Stimulated activated CD8-positive, alpha-beta memory T cell treated with anti-CD3 and anti-CD28 coated beads, Interleukin-4, amount 100 ng/mL, for 48 hours (primary cell): ENCODE measurements around the gene RGPD5.
"Not testable (repeated sequence)": the region's sequence is repeated elsewhere in the genome, so short reads cannot be mapped to it uniquely, and the experiment has no call there.

ENCODE experiments used
- DNase-seq: peaks from one replicate; pipeline ENCODE4 v3.0.0-alpha.2; 2020

RGPD5 gene

GRCh38 chr2:109894141-109894540 lies 100.0 kb downstream of the RGPD5 start:
- DNase-seq = not testable (repeated sequence)

GRCh38 chr2:109895090-109895869 lies 101.2 kb downstream of the RGPD5 start:
- DNase-seq = not testable (repeated sequence)

DNA sequence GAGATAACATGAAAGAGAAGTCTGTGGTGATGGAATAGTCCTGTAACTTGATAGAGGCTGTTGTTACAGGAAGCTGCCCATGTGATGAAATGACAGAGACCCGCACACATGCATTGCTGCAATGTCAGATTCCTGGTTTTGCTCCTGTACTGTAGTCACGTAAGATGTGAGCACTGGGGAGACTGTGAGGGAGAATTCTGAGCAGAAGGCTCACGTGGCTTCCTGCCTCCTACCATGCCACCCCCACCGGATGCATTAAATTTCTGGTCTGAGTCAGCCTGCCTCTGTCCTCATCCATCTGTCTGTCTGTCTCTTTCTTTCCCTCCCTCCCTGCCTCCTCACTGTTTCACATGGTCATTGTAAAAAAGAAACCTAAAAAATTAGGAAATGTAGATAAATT lies 102.1 kb downstream of the RGPD5 start:
- not testable (repeated sequence) for DNase-seq

- DNase-seq = not testable (repeated sequence)
Observed at GRCh38 chr2:109897769-109898461, 103.8 kb downstream of the RGPD5 start.

- not testable (repeated sequence) for DNase-seq
Observed at GRCh38 chr2:109898462-109899336, 104.6 kb downstream of the RGPD5 start, which contains the start of gene LIMS3. Gene LIMS3 (plus strand): TSS chr2:109898688. CDS start chr2:109898729, 41 bp downstream.

DNA sequence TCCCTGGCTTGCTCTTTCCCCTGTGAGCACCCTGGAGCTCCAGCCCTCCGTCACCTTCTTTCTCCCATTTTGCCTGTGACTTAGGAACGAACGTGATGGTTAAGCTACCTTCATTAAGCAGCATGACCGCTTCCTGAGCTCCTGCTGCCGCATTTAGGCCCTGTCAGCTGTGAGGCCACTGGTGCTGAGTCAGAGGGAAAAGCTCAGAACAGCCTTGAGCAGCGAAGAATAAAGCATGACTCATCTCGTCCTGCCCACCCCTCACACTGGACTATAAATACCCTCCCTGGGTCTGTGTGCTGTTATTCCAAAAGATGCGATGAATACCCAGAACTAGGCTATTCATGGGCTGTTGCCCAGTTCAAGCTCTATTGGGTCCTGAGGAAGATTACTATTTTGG lies 111.7 kb downstream of the RGPD5 start:
- DNase-seq = not testable (repeated sequence)
